ENCODE results near the gene STARD5.
"Not testable (repeated sequence)": the region's sequence is repeated elsewhere in the genome, so short reads cannot be mapped to it uniquely, and the experiment has no call there.

Gene STARD5

DNA sequence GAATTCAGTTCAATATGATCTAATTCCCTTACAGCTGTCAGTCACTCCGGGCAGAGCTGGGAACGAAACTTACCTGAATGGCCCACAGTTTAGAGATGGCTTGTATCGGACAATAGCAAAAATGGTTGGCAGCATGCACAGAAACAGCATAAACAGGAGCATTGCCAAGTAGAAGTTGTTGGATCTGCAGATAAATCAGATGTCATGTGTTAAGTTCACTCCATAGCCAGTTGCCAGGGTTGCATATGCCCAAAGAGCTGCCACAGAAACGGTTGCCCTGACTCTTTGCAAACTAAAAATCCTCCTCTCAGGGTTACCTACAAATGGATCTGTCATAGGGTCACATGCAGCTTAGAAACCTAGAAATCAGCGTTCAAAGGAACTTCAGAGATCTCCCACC, 15.4 kb upstream of the STARD5 start:
- no peak for DNase-seq
- in situ Hi-C loops (cut with HindIII; ENCODE audit: low pct_ligation_motif_present, low pct_unique_long_range_greater_than_20kb, low sequenced_read_pairs): no loop called here

DNA sequence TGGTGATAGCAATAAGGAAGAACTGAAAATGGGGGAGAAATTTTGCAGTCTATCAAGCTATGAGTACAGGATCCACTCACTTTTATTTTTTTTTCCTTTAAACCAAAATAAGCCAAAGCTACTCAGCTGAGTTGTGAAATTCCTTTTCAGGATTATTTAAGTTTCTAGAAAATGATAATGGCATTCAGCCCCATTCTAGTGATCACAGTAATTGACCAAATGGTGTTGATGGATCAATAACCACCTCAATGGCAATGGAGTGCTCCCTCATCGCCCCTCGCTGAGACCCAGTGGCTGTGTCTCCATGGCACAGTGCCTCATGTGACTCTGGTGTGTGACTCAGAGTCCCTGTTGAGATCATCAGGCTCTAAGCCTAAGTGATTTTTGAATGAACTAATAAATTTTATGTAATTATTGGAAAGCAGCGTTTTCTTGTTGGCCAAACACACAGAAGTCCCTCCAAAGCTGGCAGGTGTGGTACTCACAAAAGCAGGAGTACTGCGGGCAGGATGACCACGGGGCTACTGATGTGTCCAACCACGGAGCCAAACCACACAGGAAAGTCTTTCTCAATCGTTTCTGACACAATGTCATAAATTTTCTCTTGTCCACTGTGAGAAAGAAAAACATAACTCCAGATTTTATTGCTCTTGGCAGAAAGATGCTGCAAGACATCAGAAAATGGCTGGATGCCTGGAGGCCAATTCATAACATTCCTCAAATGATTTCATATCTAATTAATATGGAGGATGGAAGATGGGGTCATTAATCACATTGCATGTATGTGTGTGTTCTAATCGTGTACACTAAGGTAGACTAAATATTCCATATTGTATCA, 14.4 kb upstream of the STARD5 start:
- in situ Hi-C loops (cut with HindIII; ENCODE audit: low pct_ligation_motif_present, low pct_unique_long_range_greater_than_20kb, low sequenced_read_pairs): no loop called here
- no peak for DNase-seq

DNA sequence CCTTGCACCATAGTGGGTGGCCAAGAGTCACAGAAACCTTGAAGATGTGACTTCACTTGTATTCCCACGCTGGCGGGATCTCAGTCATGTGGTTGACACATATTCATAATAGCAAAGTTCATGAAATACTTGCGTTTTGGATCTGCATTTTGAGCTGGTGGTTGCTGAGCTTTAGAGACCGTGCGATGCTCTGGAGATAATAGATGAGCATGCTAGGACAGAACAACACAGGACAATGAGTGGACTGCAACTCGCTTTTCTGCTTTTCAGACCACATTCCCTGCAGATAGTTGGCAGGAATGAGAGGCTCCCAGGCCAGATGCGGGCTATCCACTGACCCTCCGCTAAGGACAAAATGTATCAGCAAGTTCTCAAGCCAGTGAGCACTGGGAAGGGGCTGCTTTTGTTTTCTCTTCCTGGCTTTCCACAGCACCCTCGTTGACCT, 13.8 kb upstream of the STARD5 start:
- no peak for DNase-seq
- in situ Hi-C loops (cut with HindIII; ENCODE audit: low pct_ligation_motif_present, low pct_unique_long_range_greater_than_20kb, low sequenced_read_pairs): no loop called here

DNA sequence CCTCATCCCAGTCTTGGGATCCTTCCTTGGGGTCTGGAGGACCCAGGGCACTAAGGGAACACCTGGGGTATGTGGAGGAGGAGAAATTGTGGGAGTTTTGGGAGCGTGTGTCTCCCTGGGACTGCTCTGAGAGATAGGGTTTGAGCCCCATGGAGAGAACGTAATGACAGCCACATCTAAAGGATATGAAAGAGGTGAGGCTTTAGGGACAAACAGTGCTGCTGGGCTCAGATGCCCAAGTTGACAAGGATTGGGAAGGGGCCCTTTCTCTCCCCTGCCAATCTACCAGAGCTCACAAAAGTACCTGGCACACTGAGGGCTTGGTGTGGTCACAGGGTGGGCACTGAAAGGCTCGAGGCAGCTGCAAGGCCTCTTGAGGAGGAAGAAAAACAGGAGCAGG, 13.3 kb upstream of the STARD5 start:
- in situ Hi-C loops (cut with HindIII; ENCODE audit: low pct_ligation_motif_present, low pct_unique_long_range_greater_than_20kb, low sequenced_read_pairs): no loop called here
- no peak for DNase-seq

- DNase-seq: peak; percentile 37
- in situ Hi-C loops (cut with HindIII; ENCODE audit: low pct_ligation_motif_present, low pct_unique_long_range_greater_than_20kb, low sequenced_read_pairs): no loop called here
Observed at GRCh38 chr15:81336568-81336967, 12.6 kb upstream of the STARD5 start.

- in situ Hi-C loops (cut with HindIII; ENCODE audit: low pct_ligation_motif_present, low pct_unique_long_range_greater_than_20kb, low sequenced_read_pairs): no loop called here
- no peak for DNase-seq
Observed at GRCh38 chr15:81335631-81336030, 11.7 kb upstream of the STARD5 start.

DNA sequence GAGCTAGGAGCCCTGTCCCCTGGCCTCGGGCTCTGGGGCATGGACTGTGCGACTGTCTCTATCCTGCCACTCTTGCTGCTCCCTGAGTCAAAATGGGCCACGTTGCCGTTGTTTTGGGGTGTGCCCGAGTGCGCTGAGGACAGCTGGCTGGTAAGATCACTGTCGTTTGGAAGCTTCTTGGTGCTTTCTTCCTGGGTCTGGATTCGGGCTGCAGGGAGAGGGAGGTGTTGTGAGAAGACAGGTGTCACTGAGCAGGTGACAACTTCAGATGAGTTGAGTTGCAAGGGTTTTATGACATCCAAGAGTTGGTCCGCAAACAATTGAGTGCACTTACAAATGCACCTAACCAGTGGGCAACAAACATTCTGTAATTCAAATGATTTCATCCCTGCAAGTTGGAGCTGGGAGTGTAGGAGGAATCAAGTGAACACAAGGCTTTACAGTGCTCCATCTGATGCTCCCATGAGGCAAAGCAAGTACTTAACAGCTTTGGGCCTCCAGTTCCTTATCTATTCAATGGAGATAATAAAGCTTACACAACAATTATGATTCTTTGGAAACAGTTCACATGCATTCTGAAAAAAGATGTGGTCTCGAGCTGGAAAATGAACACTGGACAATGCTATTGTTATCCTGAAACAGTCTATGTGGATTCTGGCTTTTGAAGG, 11.0 kb upstream of the STARD5 start:
- no peak for DNase-seq
- in situ Hi-C loops (cut with HindIII; ENCODE audit: low pct_ligation_motif_present, low pct_unique_long_range_greater_than_20kb, low sequenced_read_pairs): no loop called here

- in situ Hi-C loops (cut with HindIII; ENCODE audit: low pct_ligation_motif_present, low pct_unique_long_range_greater_than_20kb, low sequenced_read_pairs): no loop called here
- no peak for DNase-seq
Observed at GRCh38 chr15:81333363-81333762, 9.4 kb upstream of the STARD5 start.

DNA sequence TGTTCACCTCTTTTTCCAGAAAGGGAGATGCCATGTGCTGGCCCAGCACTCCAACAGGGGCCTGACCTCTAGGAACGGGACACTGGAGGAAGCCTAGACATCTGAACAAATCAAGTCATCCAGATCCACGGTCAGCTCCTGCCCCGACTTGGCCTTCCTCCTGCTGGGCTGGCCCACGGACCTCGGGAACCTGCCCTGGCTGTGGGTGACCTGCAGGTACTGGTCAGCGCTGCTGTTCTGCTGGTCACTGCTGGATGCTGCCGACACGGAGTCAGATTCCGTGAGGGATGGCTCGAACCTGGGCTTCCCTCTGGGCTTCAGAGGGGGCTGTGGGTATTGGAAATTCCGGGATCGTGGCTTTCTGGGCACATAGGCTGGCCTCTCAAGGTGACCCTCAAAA, 8.4 kb upstream of the STARD5 start:
- DNase-seq: no peak
- in situ Hi-C loops (cut with HindIII; ENCODE audit: low pct_ligation_motif_present, low pct_unique_long_range_greater_than_20kb, low sequenced_read_pairs): no loop called here

GRCh38 chr15:81331600-81331999, 7.7 kb upstream of the STARD5 start:
- in situ Hi-C loops (cut with HindIII; ENCODE audit: low pct_ligation_motif_present, low pct_unique_long_range_greater_than_20kb, low sequenced_read_pairs): no loop called here
- DNase-seq: no peak

GRCh38 chr15:81331141-81331540, 7.2 kb upstream of the STARD5 start:
- DNase-seq; in situ Hi-C loops (cut with HindIII; ENCODE audit: low pct_ligation_motif_present, low pct_unique_long_range_greater_than_20kb, low sequenced_read_pairs): not testable (repeated sequence)

GRCh38 chr15:81330366-81331090, 6.6 kb upstream of the STARD5 start:
- in situ Hi-C loops (cut with HindIII; ENCODE audit: low pct_ligation_motif_present, low pct_unique_long_range_greater_than_20kb, low sequenced_read_pairs): no loop called here
- DNase-seq: no peak

DNA sequence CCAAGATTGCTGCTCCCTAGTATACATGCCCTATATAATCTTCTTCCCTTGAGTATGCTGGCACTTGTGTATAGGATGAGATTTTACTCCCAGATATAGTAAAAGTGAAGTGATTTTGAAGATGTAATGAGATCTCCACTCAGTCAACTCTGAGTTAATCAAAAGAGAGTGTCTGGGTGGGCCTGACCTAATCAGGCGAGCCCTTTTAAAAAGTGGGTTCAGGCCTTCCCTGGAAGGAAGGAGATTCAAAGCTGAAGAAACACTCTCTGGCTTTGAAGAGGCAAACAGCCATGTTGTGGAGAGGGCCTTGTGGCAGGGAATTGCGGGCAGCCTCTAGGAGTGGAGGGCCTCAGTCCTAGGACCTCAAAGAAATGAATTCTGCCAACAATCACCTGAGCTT, 5.5 kb upstream of the STARD5 start:
- DNase-seq: no peak
- in situ Hi-C loops (cut with HindIII; ENCODE audit: low pct_ligation_motif_present, low pct_unique_long_range_greater_than_20kb, low sequenced_read_pairs): no loop called here

- in situ Hi-C loops (cut with HindIII; ENCODE audit: low pct_ligation_motif_present, low pct_unique_long_range_greater_than_20kb, low sequenced_read_pairs): no loop called here
- peak; percentile 17 for DNase-seq
Observed at GRCh38 chr15:81327516-81327915, 3.6 kb upstream of the STARD5 start.

- DNase-seq: no peak
- in situ Hi-C loops (cut with HindIII; ENCODE audit: low pct_ligation_motif_present, low pct_unique_long_range_greater_than_20kb, low sequenced_read_pairs): no loop called here
Observed at GRCh38 chr15:81326466-81327212, 2.7 kb upstream of the STARD5 start.

- DNase-seq: no peak
- in situ Hi-C loops (cut with HindIII; ENCODE audit: low pct_ligation_motif_present, low pct_unique_long_range_greater_than_20kb, low sequenced_read_pairs): no loop called here
Observed at GRCh38 chr15:81323559-81323943, 390 bp downstream of the STARD5 start.

DNA sequence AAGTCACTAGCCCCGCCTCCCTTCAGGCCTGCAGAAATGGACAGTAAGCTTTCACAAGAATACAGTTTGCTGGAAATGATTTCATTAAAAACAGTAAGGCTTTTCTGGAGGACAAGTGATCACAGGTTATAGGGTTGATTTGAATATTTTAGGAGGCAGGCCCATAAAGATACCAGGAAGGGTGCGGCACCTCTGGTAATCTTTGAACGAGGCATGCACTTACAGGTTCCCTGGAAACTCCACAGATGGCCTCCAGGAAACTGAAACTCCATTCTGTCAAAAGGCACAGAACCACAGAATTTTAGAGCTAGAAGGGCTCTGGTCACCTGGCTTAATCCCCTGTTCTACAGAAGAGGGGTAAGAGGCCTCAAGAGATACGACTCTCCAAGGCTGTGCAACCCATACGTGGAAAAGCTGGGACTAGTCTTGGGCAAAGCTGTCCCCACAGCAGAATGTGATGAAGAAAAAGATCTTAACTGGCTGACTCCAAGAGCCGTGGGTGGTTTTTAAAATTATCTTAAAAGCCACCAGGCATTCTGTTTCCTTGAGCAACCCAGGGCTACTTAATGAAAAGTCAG, 1.2 kb downstream of the STARD5 start:
- DNase-seq: no peak
- in situ Hi-C loops (cut with HindIII; ENCODE audit: low pct_ligation_motif_present, low pct_unique_long_range_greater_than_20kb, low sequenced_read_pairs): no loop called here

DNA sequence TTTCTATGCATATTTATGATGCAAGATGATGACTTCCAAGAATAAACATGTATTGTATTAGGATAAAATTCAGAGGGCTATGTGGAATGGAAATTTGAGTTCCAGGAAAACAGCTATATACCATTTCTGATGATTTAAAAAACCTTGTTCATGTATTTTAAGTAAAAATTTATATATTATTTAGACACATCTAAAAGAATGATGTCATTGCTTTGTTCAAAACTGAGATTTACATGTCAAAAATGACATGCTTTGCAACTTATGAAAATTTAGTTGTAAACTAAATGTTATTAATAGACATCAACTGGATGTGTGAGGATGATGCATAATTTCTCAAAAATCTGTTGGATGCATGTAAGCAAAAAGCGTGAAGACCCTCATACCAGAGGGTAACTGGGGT, 2.3 kb downstream of the STARD5 start:
- no peak for DNase-seq
- in situ Hi-C loops (cut with HindIII; ENCODE audit: low pct_ligation_motif_present, low pct_unique_long_range_greater_than_20kb, low sequenced_read_pairs): no loop called here

DNA sequence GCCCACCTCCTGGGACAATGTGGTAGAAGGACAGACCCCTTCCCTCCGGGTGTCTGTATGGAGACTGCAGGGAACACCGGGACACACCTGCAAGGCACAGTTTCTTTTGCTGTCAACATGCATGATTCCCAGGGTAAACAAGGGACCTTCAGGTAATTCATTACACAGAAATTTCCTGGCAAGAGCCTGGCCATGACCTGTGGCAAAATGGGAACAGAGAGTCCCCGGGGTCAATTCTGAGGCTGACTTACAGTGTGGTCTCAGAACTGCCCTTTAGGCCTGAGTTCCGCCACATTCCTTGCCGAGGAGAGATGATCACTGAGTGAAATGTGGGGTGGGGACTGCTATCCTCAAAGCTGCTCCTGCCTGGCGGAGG, 6.3 kb downstream of the STARD5 start:
- in situ Hi-C loops (cut with HindIII; ENCODE audit: low pct_ligation_motif_present, low pct_unique_long_range_greater_than_20kb, low sequenced_read_pairs): no loop called here
- DNase-seq: no peak
